HG02973 (cell line): Measurements from ENCODE around the gene AGAP3.

Experiments used
- ATAC-seq: cut with Tn5 transposase; IDR thresholded peaks from one replicate; pipeline ENCODE4 v1.9.1; 2021; ENCODE audit warnings: moderate library complexity; ENCODE audit not compliant: unreplicated experiment

Gene AGAP3

GRCh38 chr7:151122796-151123157, 36.5 kb downstream of the AGAP3 start:
- no peak for ATAC-seq

DNA sequence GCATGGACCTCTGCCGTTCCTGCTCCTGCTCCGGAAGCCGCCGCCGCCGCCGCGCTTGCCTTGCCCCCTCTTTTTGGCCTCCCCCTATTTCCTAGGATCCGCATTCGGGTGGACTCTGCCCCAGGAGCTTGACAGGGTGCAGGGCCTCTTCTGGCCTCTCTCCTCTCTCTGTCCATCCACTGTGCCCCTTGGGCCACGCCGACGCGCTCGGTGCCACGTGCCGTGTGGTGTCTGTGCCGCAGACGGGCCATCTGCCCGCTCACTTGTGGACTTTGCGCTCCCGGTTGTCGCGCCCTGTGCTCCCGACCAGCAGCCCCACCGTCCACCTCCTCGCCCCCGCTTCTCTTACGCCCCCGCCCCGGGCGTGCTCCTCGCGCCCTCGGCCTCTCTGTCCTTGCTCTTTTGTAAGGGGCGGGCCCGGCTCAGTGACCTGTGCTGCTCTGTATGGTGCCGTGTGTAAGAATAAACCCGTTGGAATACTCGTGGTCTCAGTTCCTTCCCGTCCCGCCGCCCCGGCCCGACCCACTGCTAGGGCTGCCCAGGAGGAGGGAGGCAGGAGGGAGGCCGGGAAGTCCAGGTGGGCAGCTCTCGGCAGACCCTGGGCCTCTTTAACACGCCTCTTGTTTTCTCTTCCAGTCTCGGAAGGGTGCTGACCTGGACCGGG, 37.0 kb downstream of the AGAP3 start:
- no peak for ATAC-seq

GRCh38 chr7:151123822-151124464, 37.7 kb downstream of the AGAP3 start:
- no peak for ATAC-seq

GRCh38 chr7:151124481-151124880, 38.2 kb downstream of the AGAP3 start:
- ATAC-seq, result no peak

DNA sequence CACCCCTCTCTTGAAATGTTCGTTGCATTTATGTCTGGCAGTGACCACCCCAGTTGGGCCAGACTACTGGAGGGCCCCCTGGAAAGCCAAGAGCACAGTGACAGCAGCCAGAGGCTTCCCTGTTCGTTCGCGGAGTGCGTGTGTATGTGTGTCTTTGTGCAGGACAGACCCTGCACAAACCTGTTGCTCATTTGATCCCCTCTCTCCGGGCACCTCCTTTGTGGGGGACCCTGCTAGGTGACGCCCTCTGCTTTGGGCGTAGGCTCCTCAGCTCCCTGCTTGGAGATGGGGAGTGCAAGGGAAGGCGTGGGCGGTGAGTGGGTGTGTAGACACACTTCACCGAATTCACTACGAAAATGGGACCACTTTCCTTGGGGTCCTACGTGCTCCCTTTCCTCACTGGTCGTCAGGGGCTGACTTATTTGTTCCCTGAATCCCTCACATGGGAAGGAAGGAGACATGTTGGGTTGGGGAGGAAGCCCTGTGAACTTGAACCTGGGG, 38.7 kb downstream of the AGAP3 start:
- ATAC-seq, result no peak

GRCh38 chr7:151125470-151125845, 39.2 kb downstream of the AGAP3 start:
- ATAC-seq, result no peak

DNA sequence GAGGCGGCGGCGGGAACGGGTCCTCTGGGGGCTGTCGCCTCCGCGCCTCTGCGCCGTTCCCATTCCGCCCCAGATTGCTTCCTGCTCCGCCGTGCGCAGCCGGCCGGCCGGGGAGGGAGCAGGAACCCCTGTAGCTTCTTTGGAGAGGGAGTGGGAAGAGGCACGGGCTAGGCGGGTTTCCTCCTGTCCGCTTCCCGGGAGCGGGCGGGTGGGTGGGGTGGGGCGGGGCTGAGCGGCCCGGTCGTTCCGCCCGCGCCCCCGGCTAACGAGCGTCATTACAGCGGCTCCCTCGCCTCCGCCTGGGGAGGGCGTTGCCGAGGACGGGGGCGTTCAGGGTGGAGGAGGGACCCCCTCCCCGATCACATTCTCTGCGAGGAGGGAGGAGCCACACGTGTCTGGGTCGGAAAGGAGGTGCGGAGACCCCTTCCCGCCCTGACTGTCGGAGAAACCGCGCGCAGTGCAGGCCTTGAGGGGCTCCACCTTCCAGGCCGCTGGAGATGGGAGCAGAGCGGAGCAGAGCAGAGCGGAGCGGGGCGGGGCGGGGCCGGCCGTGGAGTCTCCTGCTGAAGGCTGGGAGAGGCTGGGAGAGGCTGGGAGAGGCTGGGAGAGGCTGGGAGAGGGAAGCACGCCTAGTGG, 39.7 kb downstream of the AGAP3 start:
- ATAC-seq, result no peak

GRCh38 chr7:151126491-151127137, 40.3 kb downstream of the AGAP3 start:
- ATAC-seq, result no peak

DNA sequence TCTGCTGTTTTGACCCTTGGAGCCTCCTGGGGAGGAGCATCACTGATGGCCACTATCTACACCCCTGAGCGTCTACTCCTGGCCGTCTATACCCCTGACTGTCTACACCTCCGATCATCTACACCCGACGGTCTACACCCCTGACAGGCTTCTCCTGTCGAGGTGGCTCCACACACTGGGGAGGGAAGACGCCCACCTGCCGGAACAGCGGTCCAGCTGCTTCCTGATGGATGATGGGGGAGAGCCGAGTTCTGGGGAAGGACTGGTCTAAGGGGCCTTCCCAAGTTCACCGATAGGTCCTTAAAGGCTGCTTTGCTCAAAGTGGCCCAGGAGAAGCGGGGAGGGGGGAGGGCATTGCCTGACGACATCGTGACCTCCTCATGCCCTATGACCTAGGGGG, 41.9 kb downstream of the AGAP3 start:
- ATAC-seq, result no peak

DNA sequence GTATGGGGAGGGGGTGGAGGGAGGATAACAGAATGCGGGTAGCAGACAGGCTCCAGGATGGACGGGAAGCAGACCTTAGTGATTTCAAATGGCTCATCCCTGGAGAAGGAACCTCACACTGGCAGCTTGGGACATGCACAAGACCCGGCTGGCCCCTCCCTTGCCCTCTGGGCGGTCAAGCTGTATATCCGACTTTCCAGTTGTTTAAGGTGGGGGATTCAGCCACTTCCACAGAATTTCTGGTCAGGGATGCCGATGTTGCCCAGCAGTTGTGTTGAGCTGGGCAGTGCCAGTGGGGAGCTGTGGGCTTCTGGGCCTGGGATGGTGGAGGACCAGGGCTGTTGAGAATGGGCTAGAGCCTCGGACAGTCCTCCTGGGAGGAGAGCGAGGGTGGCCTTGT, 42.4 kb downstream of the AGAP3 start:
- no peak for ATAC-seq

DNA sequence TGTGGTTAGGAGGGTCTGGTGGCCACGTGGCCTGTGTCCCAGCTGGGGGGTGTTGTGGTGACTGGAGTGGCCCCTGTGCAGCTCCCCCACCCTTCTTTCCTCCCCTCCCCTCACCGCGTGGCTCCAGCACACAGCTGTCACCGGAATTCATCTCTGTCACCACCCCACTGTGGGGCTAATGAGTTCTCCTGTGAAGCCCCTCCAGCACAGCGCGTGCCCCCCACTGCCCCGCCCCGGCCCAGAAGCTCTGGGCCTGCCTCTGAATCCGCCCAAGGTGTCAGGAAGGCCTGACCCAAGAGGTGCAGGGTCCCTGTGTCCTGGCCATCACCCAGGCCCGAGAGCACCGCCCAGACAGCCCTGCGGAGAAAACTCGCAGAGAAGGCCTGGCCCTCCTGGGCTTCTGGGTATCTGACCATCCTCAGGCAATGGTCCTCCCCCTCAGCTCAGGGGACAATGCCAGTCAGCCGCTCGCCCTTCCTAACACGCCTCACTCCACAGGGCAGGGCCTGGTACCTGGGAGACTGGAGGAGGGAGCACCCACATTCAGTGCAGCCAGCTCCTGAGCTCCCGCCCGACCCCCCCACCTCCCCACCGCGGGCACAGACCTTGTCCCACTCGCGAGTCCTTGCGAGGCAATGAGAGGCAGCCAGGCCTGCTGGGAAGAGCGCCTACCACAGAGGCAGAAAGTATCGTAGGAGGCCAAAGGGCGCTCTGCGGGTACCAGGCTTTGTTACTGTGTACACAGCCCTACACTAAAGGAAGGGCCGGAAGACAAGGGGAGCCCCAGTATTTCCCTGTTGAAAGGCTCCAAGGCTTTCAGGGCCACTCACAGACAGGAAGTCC, 43.1 kb downstream of the AGAP3 start:
- ATAC-seq, result no peak

GRCh38 chr7:151129960-151130591, 43.8 kb downstream of the AGAP3 start:
- no peak for ATAC-seq

DNA sequence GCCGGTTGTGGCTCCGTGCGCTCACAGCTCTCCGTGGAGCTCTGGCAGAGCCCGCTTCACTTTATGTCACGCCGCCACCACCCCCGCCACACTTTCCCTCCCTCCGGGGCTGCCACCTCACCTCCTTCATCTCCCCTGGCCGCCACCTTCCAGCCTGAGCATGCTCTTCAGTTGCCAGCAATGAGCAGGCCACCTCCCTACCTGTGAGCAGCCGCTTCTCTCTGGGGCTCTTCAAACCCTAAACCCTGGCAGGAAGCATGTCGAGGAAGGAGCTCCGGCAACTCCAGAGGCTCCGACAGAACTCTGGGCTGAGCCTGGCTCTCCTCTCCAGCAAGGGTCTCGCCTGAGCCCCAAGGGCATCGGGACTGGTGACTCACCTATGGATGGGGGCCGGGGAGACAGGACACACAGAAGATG, 44.5 kb downstream of the AGAP3 start:
- no peak for ATAC-seq

GRCh38 chr7:151131224-151131591, 44.9 kb downstream of the AGAP3 start:
- ATAC-seq, result no peak

DNA sequence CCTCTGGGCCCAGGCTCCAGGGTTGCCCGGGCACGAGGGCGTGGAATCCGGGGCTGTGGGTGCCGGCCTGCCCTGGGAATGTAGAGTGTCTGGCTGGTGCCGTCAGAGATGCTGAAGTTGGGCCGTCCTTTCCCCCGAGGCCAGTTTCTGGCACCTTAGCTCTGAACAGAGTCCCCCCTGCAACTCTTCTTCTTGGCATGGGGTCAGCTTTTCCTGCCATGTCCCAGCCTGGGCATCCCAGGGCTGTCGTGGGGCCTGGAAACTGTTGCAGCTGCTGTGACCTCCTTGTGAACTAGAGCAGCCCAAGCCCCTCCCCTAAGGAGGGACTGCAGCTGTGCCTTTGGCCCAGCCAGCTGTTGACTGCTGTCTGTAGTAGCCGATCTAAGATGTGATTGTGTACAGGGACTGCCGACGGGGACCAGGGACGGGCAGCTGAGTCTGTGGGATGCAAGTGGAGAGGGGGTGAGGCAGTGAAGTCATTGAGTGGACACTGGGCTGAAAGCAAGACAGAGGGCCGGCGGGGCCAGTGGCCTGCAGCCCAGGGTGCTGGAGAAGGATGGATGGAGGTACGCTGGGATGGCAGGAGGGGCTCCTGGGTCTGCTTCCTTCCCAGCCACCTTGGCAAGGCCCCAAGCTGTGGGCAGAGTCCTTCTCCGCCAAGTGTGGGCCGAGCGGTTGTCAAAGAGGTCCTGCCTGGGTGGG, 45.5 kb downstream of the AGAP3 start:
- ATAC-seq, result no peak

- no peak for ATAC-seq
These were observed 46.4 kb downstream of the AGAP3 start for GRCh38 chr7:151132461-151133205.

GRCh38 chr7:151133266-151133985, 47.2 kb downstream of the AGAP3 start:
- ATAC-seq, result no peak

- ATAC-seq, result no peak
These were observed 47.9 kb downstream of the AGAP3 start for GRCh38 chr7:151133986-151134742.
